ENCODE data around the gene ABLIM1. TPM values are rescaled to one million over a fixed set of nuclear protein-coding genes. Genes with fewer than 3 reads are reported as not detected.

ABLIM1 gene
- total RNA-seq, 1 experiment from 2014 or later: 62.1 TPM

DNA sequence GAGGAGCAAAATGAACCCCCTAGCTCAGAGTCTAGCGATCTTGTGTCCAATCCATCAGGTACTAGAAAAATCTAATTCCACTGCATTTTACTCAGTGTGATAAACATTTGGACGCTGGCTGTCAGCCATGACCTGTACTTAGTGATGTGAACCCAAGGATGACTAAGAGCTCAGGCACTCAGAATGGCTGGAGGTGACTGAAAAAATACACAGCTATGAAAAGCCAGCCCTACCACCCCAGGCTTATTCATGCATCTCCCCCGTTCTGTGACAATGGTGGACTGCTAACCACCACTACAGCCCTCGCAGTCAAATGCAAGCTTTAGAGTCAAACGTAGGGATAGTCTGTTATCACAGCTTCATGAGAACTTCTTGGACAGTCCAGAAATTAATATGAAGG, 268.6 kb downstream of the ABLIM1 start:
- no peak for DNase-seq (ENCODE audit: low spot score)
- ATAC-seq: no peak
- no peaks in the 10 kb centered on the region for H3K36me3 Mint-ChIP-seq
- POLR2A ChIA-PET: no interaction called here
- no peak for TF ChIP-seq PRDM15 (CRISPR knock-in tag; IDR thresholded peaks at IDR 0.05)
- no peak for TF ChIP-seq ZNF219 (CRISPR knock-in tag; IDR thresholded peaks at IDR 0.05; ENCODE audit: borderline replicate concordance)
- TF ChIP-seq ZNF263 (CRISPR knock-in tag; IDR thresholded peaks at IDR 0.05; ENCODE audit: low read depth): no peak
- no peak for TF ChIP-seq ZNF512 (CRISPR knock-in tag; IDR thresholded peaks at IDR 0.05; ENCODE audit: borderline replicate concordance)
- no peak for TF ChIP-seq ZNF671 (CRISPR knock-in tag; IDR thresholded peaks at IDR 0.05)
- no peak for TF ChIP-seq ATF6 (CRISPR knock-in tag; IDR thresholded peaks at IDR 0.05)
- no peak for TF ChIP-seq ESRRA (CRISPR knock-in tag; IDR thresholded peaks at IDR 0.05; ENCODE audit: borderline replicate concordance)
- TF ChIP-seq ETV6 (CRISPR knock-in tag; IDR thresholded peaks at IDR 0.05): no peak
- no peak for TF ChIP-seq SMAD3 (CRISPR knock-in tag; IDR thresholded peaks at IDR 0.05; ENCODE audit: borderline replicate concordance)
- TF ChIP-seq ATF1 (CRISPR knock-in tag; IDR thresholded peaks at IDR 0.05): no peak
- TF ChIP-seq E2F1 (CRISPR knock-in tag; IDR thresholded peaks at IDR 0.05): no peak
- TF ChIP-seq SOX15 (CRISPR knock-in tag; IDR thresholded peaks at IDR 0.05): no peak
- TF ChIP-seq NR1H2 (CRISPR knock-in tag; IDR thresholded peaks at IDR 0.05): no peak
- TF ChIP-seq TP53 (CRISPR knock-in tag; IDR thresholded peaks at IDR 0.05): no peak
- TF ChIP-seq HMGA2 (CRISPR knock-in tag; IDR thresholded peaks at IDR 0.05): no peak
- no peak for TF ChIP-seq CREB1 (CRISPR knock-in tag; IDR thresholded peaks at IDR 0.05)
- no peak for TF ChIP-seq TCF7 (CRISPR knock-in tag; IDR thresholded peaks at IDR 0.05; ENCODE audit: low read depth)
- TF ChIP-seq, protein P1, sequence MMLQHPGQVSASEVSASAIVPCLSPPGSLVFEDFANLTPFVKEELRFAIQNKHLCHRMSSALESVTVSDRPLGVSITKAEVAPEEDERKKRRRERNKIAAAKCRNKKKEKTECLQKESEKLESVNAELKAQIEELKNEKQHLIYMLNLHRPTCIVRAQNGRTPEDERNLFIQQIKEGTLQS (CRISPR knock-in tag; conservative IDR thresholded peaks at IDR 0.05): no peak
- no peak for TF ChIP-seq JUN (CRISPR knock-in tag; IDR thresholded peaks at IDR 0.05)
- no peak for TF ChIP-seq ELF4 (CRISPR knock-in tag; IDR thresholded peaks at IDR 0.05; ENCODE audit: low read depth)
- peaks cover 17% of the 10 kb centered on the region for H3K4me1 Mint-ChIP-seq
- H3K9me3 Mint-ChIP-seq: no peaks in the 10 kb centered on the region
- CTCF ChIA-PET: interaction anchor here (1.4 to 7.1 kb wide), 5 partner anchors 9 to 85 kb away, joined by 3 to 64 read pairs (median 12); partner anchors contain the start of gene AFAP1L2
- H3K27me3 Mint-ChIP-seq (ENCODE audit: low read depth): no peaks in the 10 kb centered on the region
- no peak overlapping the region for H3K27ac Mint-ChIP-seq
- no peak overlapping the region for H3K4me3 Mint-ChIP-seq
